ENCODE data around the gene TMEM117.

TMEM117 gene

DNA sequence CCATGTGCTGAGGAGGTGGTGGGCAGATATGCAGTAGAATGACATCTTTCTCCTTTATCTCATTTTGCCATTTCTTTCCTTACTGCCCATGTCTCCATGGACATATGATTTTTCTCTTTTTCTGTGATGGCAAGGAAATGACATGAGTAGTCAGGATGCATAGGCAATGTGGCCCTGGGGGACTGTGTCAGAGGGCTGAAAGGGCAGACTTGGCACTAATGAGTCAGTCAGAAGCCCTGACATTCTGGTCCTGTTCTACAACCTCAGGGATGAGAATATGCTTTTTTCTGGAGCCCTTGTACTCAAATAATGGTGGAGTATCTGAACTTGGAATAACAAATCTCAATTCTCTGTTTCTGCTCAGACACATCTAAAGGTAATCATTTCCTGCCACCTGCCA is 167.8 kb downstream of the TMEM117 start:
- H2AK5ac ChIP-seq (ENCODE audit: low read length), result no peak overlapping the region
- no peak overlapping the region for H3K27ac ChIP-seq (ENCODE audit: low read depth, low read length)
- peak overlapping the region; percentile 36 for H3K4me3 ChIP-seq (ENCODE audit: low read depth, low read length)
- no peak overlapping the region for H2BK12ac ChIP-seq (ENCODE audit: low read length)
- no peak overlapping the region for H2BK5ac ChIP-seq (ENCODE audit: low read depth, low read length, poor library complexity)
- H3K4me2 ChIP-seq (ENCODE audit: low read length), result no peak overlapping the region
- DNase-seq, result peak; percentile 53 to 65
- no peaks in the 10 kb centered on the region for H3K79me2 ChIP-seq (ENCODE audit: control insufficient read depth, insufficient read depth, low read length, poor library complexity)
- no peak overlapping the region for H2BK120ac ChIP-seq (ENCODE audit: insufficient read depth, low read length, poor library complexity)
- H3K4ac ChIP-seq (ENCODE audit: low read depth, low read length), result no peak overlapping the region
- H3K9ac ChIP-seq (ENCODE audit: low read length), result no peak overlapping the region
- H3K9me3 ChIP-seq (ENCODE audit: insufficient read depth, low read depth, low read length), result no peaks in the 10 kb centered on the region
- no peaks in the 10 kb centered on the region for H3K27me3 ChIP-seq (ENCODE audit: insufficient read depth, low read length)
- no peak overlapping the region for H4K12ac ChIP-seq (ENCODE audit: low read depth, low read length)
- no peak overlapping the region for H2AFZ ChIP-seq (ENCODE audit: insufficient read depth, low read length, poor library complexity)
- H3K4me1 ChIP-seq (ENCODE audit: control insufficient read depth in 1 of 2, insufficient read depth in 2 of 2, low read length in 2 of 2), result no peaks in the 10 kb centered on the region
- H4K91ac ChIP-seq (ENCODE audit: low read depth, low read length), result no peak overlapping the region
- H3K79me1 ChIP-seq (ENCODE audit: low read length), result no peaks in the 10 kb centered on the region
- no peaks in the 10 kb centered on the region for H3K36me3 ChIP-seq (ENCODE audit: control insufficient read depth in 1 of 2, insufficient read depth in 2 of 2, low read length in 2 of 2)
- H3K18ac ChIP-seq (ENCODE audit: low read length), result no peak overlapping the region
- no peak overlapping the region for H3K23ac ChIP-seq (ENCODE audit: low read length)
- no peak overlapping the region for H3K14ac ChIP-seq (ENCODE audit: low read length)
- no peak overlapping the region for H4K8ac ChIP-seq (ENCODE audit: low read depth, low read length)

DNA sequence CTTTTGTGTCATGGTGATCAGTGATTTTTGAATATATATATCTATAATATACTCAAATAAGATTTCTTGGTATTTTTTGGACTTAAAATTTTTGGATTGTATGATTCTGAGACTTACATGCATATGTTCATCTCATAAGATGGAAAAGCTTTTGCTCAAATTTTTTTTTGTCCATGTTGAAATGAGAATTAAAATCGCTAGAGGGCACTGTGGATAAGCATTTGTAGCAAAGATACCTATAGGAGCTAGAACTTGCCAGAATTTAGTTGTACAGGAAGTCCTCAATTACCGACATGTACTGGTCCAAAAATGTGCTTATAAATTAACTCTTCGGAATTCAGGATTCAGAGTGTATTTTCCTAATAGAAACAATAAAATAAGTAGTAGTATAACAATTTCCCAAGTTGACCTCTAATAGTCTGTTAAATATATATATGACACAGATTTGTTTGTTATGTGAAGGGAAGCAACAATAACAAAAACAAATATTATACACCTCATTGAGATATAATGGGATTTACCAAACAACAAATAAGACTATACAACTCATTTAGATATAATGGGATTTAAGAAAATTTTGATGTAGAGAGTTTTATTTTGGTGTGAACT is 179.6 kb downstream of the TMEM117 start:
- H3K36me3 ChIP-seq (ENCODE audit: control insufficient read depth in 1 of 2, insufficient read depth in 2 of 2, low read length in 2 of 2), result no peaks in the 10 kb centered on the region
- H3K79me1 ChIP-seq (ENCODE audit: low read length), result no peaks in the 10 kb centered on the region
- no peaks in the 10 kb centered on the region for H3K79me2 ChIP-seq (ENCODE audit: control insufficient read depth, insufficient read depth, low read length, poor library complexity)
- no peaks in the 10 kb centered on the region for H3K27me3 ChIP-seq (ENCODE audit: insufficient read depth, low read length)
- H2BK120ac ChIP-seq (ENCODE audit: insufficient read depth, low read length, poor library complexity), result no peak overlapping the region
- no peak overlapping the region for H2AFZ ChIP-seq (ENCODE audit: insufficient read depth, low read length, poor library complexity)
- H2BK5ac ChIP-seq (ENCODE audit: low read depth, low read length, poor library complexity), result no peak overlapping the region
- WGBS (ENCODE audit: extremely low coverage, insufficient coverage, insufficient read length), result no CpG with 5 or more reads among the region's 3 CpGs
- H3K27ac ChIP-seq (ENCODE audit: low read depth, low read length), result no peak overlapping the region
- H3K4me3 ChIP-seq (ENCODE audit: low read depth, low read length), result no peak overlapping the region
- H3K4me1 ChIP-seq (ENCODE audit: control insufficient read depth in 1 of 2, insufficient read depth in 2 of 2, low read length in 2 of 2), result no peaks in the 10 kb centered on the region
- H3K4me2 ChIP-seq (ENCODE audit: low read length), result no peak overlapping the region
- H2BK12ac ChIP-seq (ENCODE audit: low read length), result no peak overlapping the region
- H3K9me3 ChIP-seq (ENCODE audit: insufficient read depth, low read depth, low read length), result no peaks in the 10 kb centered on the region
- H4K12ac ChIP-seq (ENCODE audit: low read depth, low read length), result no peak overlapping the region
- no peak overlapping the region for H3K9ac ChIP-seq (ENCODE audit: low read length)
- H3K14ac ChIP-seq (ENCODE audit: low read length), result no peak overlapping the region
- no peak overlapping the region for H4K8ac ChIP-seq (ENCODE audit: low read depth, low read length)
- H3K23ac ChIP-seq (ENCODE audit: low read length), result no peak overlapping the region
- H3K4ac ChIP-seq (ENCODE audit: low read depth, low read length), result no peak overlapping the region
- no peak overlapping the region for H4K91ac ChIP-seq (ENCODE audit: low read depth, low read length)
- no peak overlapping the region for H2AK5ac ChIP-seq (ENCODE audit: low read length)
- no peak overlapping the region for H3K18ac ChIP-seq (ENCODE audit: low read length)
- DNase-seq, result peak in 1 of 2 donors; percentile 79

DNA sequence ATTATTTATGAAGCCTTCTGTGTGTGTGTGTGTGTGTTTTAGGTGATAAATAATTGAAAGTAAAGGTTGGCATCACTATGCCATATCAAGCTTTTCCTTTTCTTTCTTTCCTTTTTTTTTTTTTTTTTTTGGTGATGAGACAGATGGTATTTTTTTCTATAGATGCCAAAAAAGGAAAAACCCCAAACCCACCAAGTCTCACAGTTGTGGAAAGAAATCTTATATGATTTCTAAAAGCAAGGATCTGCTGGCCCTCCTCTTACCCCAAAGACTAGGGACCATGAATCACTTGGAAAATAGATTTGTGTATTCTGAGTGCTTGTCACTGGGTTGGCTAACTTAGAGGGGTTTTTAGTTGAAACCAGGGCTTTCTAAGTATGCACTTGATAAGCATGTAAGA is 181.3 kb downstream of the TMEM117 start:
- H4K91ac ChIP-seq (ENCODE audit: low read depth, low read length), result no peak overlapping the region
- H3K36me3 ChIP-seq (ENCODE audit: control insufficient read depth in 1 of 2, insufficient read depth in 2 of 2, low read length in 2 of 2), result no peaks in the 10 kb centered on the region
- no peak overlapping the region for H3K18ac ChIP-seq (ENCODE audit: low read length)
- no peak overlapping the region for H3K4me3 ChIP-seq (ENCODE audit: low read depth, low read length)
- no peak overlapping the region for H3K9ac ChIP-seq (ENCODE audit: low read length)
- no peak for DNase-seq
- no peak overlapping the region for H3K27ac ChIP-seq (ENCODE audit: low read depth, low read length)
- H2BK12ac ChIP-seq (ENCODE audit: low read length), result no peak overlapping the region
- H3K4me2 ChIP-seq (ENCODE audit: low read length), result no peak overlapping the region
- H2BK120ac ChIP-seq (ENCODE audit: insufficient read depth, low read length, poor library complexity), result no peak overlapping the region
- H4K12ac ChIP-seq (ENCODE audit: low read depth, low read length), result no peak overlapping the region
- no peaks in the 10 kb centered on the region for H3K27me3 ChIP-seq (ENCODE audit: insufficient read depth, low read length)
- H2AFZ ChIP-seq (ENCODE audit: insufficient read depth, low read length, poor library complexity), result no peak overlapping the region
- H3K79me2 ChIP-seq (ENCODE audit: control insufficient read depth, insufficient read depth, low read length, poor library complexity), result no peaks in the 10 kb centered on the region
- H2BK5ac ChIP-seq (ENCODE audit: low read depth, low read length, poor library complexity), result no peak overlapping the region
- H2AK5ac ChIP-seq (ENCODE audit: low read length), result no peak overlapping the region
- no peak overlapping the region for H3K14ac ChIP-seq (ENCODE audit: low read length)
- no peaks in the 10 kb centered on the region for H3K79me1 ChIP-seq (ENCODE audit: low read length)
- H3K4ac ChIP-seq (ENCODE audit: low read depth, low read length), result no peak overlapping the region
- no peaks in the 10 kb centered on the region for H3K9me3 ChIP-seq (ENCODE audit: insufficient read depth, low read depth, low read length)
- H4K8ac ChIP-seq (ENCODE audit: low read depth, low read length), result no peak overlapping the region
- no peak overlapping the region for H3K23ac ChIP-seq (ENCODE audit: low read length)
- no peaks in the 10 kb centered on the region for H3K4me1 ChIP-seq (ENCODE audit: control insufficient read depth in 1 of 2, insufficient read depth in 2 of 2, low read length in 2 of 2)

DNA sequence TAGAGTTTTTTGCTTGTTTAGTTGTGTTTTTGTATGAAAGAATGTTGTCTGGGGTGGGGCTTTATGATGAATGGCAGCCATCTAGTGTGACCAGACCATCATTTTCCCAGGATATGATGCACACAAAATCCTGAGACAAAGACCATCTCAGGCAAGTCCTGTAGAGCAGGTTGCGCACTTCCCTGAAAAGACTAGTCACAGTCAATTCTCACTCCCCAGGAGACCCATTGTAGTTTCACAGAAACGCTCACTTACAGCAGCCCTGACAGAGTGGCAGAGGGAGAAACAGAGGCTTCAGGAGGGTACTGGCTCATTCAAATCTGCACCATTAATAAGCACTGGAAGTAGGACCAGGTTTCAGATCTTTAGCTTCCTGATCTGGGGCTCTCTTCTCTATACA is 183.2 kb downstream of the TMEM117 start:
- H4K8ac ChIP-seq (ENCODE audit: low read depth, low read length), result no peak overlapping the region
- H2AFZ ChIP-seq (ENCODE audit: insufficient read depth, low read length, poor library complexity), result no peak overlapping the region
- no peak overlapping the region for H2BK120ac ChIP-seq (ENCODE audit: insufficient read depth, low read length, poor library complexity)
- no peak overlapping the region for H4K91ac ChIP-seq (ENCODE audit: low read depth, low read length)
- no peak overlapping the region for H4K12ac ChIP-seq (ENCODE audit: low read depth, low read length)
- H2BK5ac ChIP-seq (ENCODE audit: low read depth, low read length, poor library complexity), result no peak overlapping the region
- no peaks in the 10 kb centered on the region for H3K36me3 ChIP-seq (ENCODE audit: control insufficient read depth in 1 of 2, insufficient read depth in 2 of 2, low read length in 2 of 2)
- H3K27me3 ChIP-seq (ENCODE audit: insufficient read depth, low read length), result no peaks in the 10 kb centered on the region
- H3K4me2 ChIP-seq (ENCODE audit: low read length), result no peak overlapping the region
- H3K4ac ChIP-seq (ENCODE audit: low read depth, low read length), result no peak overlapping the region
- H3K4me3 ChIP-seq (ENCODE audit: low read depth, low read length), result no peak overlapping the region
- H3K9me3 ChIP-seq (ENCODE audit: insufficient read depth, low read depth, low read length), result no peaks in the 10 kb centered on the region
- H3K18ac ChIP-seq (ENCODE audit: low read length), result no peak overlapping the region
- no peak overlapping the region for H3K23ac ChIP-seq (ENCODE audit: low read length)
- DNase-seq, result no peak
- no peaks in the 10 kb centered on the region for H3K79me2 ChIP-seq (ENCODE audit: control insufficient read depth, insufficient read depth, low read length, poor library complexity)
- no peak overlapping the region for H3K27ac ChIP-seq (ENCODE audit: low read depth, low read length)
- H3K9ac ChIP-seq (ENCODE audit: low read length), result no peak overlapping the region
- no peaks in the 10 kb centered on the region for H3K4me1 ChIP-seq (ENCODE audit: control insufficient read depth in 1 of 2, insufficient read depth in 2 of 2, low read length in 2 of 2)
- H2AK5ac ChIP-seq (ENCODE audit: low read length), result no peak overlapping the region
- WGBS (ENCODE audit: extremely low coverage, insufficient coverage, insufficient read length), result no CpG with 5 or more reads among the region's 2 CpGs
- no peak overlapping the region for H3K14ac ChIP-seq (ENCODE audit: low read length)
- H3K79me1 ChIP-seq (ENCODE audit: low read length), result no peaks in the 10 kb centered on the region
- H2BK12ac ChIP-seq (ENCODE audit: low read length), result no peak overlapping the region

Measured in trophoblast cell (in vitro differentiated cells and primary cell).